Adipocyte (in vitro differentiated cells): ENCODE results near the gene NR5A2.

Experiments used
- DNase-seq: peaks from one replicate; pipeline ENCODE4 v3.0.0-alpha.2; 2015; ENCODE audit warnings: low read depth
- H3K27me3 ChIP-seq: replicated peaks from 2 replicates; pipeline ENCODE4 v1.7.0; 2013; ENCODE audit warnings: mild to moderate bottlenecking, low read length, moderate library complexity; ENCODE audit not compliant: control insufficient read depth, insufficient read depth
- H3K36me3 ChIP-seq: 2 replicates; pipeline ENCODE4 v1.7.0; 2013; ENCODE audit warnings: low read length, mild to moderate bottlenecking, moderate library complexity; ENCODE audit not compliant: control insufficient read depth, insufficient read depth, severe bottlenecking
- H3K4me1 ChIP-seq: 2 replicates; pipeline ENCODE4 v1.7.0; 2013; ENCODE audit warnings: mild to moderate bottlenecking, low read length, moderate library complexity; ENCODE audit not compliant: control insufficient read depth, insufficient read depth
- H3K4me3 ChIP-seq: 2 replicates; pipeline ENCODE4 v1.7.0; 2013; ENCODE audit warnings: mild to moderate bottlenecking, low read length, moderate library complexity
- H3K9ac ChIP-seq: 2 replicates; pipeline ENCODE4 v1.7.0; 2013; ENCODE audit warnings: mild to moderate bottlenecking, low read length, moderate library complexity
- H3K9me3 ChIP-seq: 2 replicates; pipeline ENCODE4 v1.7.0; 2013; ENCODE audit warnings: mild to moderate bottlenecking, low read length, moderate library complexity; ENCODE audit not compliant: control insufficient read depth

The NR5A2 gene

DNA sequence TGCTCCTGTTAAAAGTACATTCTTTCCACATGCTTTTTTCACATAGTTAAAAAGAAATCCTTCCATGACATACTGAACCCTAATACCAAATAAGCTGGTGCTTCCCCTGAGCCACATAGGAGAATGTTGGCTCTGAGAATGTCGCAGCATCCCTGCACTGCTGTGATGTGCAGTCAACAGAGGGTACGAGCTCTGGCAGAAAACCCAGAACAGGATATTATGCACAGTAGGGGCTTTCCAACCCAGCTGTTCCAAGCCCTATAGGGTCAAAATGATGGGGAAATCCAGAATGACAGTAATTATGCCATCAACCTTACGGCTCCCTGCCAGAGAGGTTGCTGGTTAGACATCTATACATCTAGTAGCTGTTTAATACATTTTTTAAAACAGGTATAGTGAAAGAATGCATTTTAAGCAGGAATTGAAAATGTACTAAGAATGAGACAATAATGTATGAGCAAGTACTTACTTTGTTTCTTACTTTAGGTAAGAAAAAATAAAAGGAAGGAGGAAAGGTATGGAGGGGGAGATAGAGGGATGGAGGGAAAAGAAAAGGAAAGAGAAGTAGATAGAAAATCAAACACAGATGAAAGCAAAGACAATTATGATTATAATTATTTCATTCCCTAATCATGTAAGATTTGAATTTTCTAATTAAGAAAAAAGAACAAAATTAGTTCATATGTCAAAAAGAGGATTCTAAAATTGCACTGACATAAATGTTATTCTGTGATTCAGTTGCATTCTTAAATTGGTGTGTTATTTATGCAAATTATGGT lies 126.0 kb downstream of the NR5A2 start:
- DNase-seq: no peak
- no peaks in the 10 kb centered on the region for H3K27me3 ChIP-seq

DNA sequence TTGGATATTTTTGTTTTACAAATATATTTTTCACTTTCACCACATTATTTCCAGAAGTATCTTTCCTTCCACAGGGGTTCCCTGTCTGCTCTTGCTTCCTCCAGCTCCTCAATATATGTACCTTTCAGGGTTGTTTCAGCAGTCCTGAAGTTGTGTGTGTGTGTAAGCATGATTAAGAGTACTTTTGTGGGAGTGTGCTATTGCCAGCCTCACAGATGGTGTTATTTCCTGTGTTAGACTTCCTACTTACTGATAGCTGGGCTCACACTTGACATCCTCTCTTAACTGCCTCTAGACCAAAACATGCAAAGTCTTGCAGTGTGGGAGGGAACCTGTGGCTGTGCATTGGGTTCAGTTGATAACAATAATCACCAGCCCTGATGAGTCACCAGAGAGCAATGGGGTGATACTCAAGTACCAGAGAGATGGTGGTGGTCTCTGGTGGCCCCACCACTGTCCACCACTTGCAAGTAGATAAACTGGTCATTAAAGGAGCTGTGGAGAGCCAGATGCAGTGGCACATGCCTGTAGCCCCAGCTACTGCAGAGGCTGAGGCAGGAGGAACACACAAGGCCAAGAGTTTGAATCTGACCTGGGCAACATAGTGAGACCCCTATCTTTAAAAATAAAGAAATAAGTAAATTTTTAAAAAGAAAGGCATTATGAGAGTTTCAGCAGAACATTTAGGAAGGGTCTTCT lies 126.7 kb downstream of the NR5A2 start:
- no peak for DNase-seq
- H3K4me3 ChIP-seq: no peak overlapping the region
- peaks cover 3% of the 10 kb centered on the region for H3K4me1 ChIP-seq
- H3K9ac ChIP-seq: no peak overlapping the region
- no peaks in the 10 kb centered on the region for H3K36me3 ChIP-seq
- no peaks in the 10 kb centered on the region for H3K9me3 ChIP-seq
- no peaks in the 10 kb centered on the region for H3K27me3 ChIP-seq

More for the DNA sequence above, 126.0 kb downstream of the NR5A2 start:
- H3K36me3 ChIP-seq: no peaks in the 10 kb centered on the region
- H3K4me3 ChIP-seq: no peak overlapping the region
- no peaks in the 10 kb centered on the region for H3K9me3 ChIP-seq
- no peak overlapping the region for H3K9ac ChIP-seq
- H3K4me1 ChIP-seq: peaks cover 3% of the 10 kb centered on the region

DNA sequence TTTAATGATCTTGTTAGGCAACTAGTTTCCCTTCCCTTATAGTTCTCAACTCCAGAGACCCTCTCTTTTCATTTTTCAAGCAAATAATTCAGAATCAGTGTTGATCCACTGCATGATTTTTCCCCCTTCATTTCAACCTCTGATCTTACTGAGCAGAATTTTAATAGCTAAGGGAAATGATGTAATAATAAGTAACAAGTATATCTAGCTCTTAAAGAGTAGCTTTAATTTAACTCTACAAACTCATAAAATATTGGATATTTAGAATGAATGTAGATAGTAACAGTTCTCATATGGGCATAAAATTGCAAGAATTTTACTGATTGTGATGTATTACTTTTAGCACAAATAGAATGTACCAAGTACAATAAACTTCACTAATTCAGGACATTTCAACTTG lies 130.2 kb downstream of the NR5A2 start:
- no peak for DNase-seq
- Histone ChIP-seq H3K4me3 (no peak overlapping the region), H3K27me3 (no peaks in the 10 kb centered on the region), H3K9ac (no peak overlapping the region), H3K36me3 (no peaks in the 10 kb centered on the region), H3K9me3 (no peaks in the 10 kb centered on the region), H3K4me1 (no peaks in the 10 kb centered on the region)

GRCh38 chr1:200161801-200162200 lies 134.3 kb downstream of the NR5A2 start:
- H3K9ac ChIP-seq: no peak overlapping the region
- no peaks in the 10 kb centered on the region for H3K9me3 ChIP-seq
- H3K4me3 ChIP-seq: no peak overlapping the region
- H3K36me3 ChIP-seq: no peaks in the 10 kb centered on the region
- H3K4me1 ChIP-seq: no peaks in the 10 kb centered on the region
- H3K27me3 ChIP-seq: no peaks in the 10 kb centered on the region
- DNase-seq: no peak

GRCh38 chr1:200162258-200162657 lies 134.7 kb downstream of the NR5A2 start:
- no peak for DNase-seq
- no peaks in the 10 kb centered on the region for H3K27me3 ChIP-seq
- no peaks in the 10 kb centered on the region for H3K9me3 ChIP-seq
- no peaks in the 10 kb centered on the region for H3K36me3 ChIP-seq
- H3K9ac ChIP-seq: no peak overlapping the region
- H3K4me1 ChIP-seq: no peaks in the 10 kb centered on the region
- no peak overlapping the region for H3K4me3 ChIP-seq

GRCh38 chr1:200162877-200163276 lies 135.4 kb downstream of the NR5A2 start:
- Histone ChIP-seq H3K4me3 (no peak overlapping the region), H3K4me1 (no peaks in the 10 kb centered on the region), H3K9ac (no peak overlapping the region), H3K27me3 (no peaks in the 10 kb centered on the region), H3K36me3 (no peaks in the 10 kb centered on the region), H3K9me3 (no peaks in the 10 kb centered on the region)
- DNase-seq: no peak

DNA sequence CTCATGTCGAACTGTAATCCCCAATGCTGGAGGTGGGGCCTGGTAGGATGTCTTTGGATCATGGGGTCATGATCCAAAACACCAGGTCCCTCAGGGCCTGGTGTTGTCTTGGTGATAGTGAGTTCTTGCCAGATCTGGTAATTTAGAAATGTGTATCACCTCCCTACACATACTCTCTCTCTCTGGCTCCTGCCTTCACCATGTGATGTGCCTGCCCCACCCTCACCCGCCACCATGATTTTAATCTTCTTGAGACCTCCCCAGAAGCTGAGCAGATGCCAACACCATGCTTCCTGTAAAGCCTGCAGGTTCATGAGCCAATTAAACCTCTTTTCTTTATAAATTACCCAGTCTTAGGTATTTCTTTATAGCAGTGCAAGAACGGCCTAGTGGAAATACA lies 136.4 kb downstream of the NR5A2 start:
- Histone ChIP-seq H3K4me3 (no peak overlapping the region), H3K9me3 (no peaks in the 10 kb centered on the region), H3K27me3 (no peaks in the 10 kb centered on the region), H3K4me1 (no peaks in the 10 kb centered on the region), H3K9ac (no peak overlapping the region), H3K36me3 (no peaks in the 10 kb centered on the region)
- DNase-seq: no peak

DNA sequence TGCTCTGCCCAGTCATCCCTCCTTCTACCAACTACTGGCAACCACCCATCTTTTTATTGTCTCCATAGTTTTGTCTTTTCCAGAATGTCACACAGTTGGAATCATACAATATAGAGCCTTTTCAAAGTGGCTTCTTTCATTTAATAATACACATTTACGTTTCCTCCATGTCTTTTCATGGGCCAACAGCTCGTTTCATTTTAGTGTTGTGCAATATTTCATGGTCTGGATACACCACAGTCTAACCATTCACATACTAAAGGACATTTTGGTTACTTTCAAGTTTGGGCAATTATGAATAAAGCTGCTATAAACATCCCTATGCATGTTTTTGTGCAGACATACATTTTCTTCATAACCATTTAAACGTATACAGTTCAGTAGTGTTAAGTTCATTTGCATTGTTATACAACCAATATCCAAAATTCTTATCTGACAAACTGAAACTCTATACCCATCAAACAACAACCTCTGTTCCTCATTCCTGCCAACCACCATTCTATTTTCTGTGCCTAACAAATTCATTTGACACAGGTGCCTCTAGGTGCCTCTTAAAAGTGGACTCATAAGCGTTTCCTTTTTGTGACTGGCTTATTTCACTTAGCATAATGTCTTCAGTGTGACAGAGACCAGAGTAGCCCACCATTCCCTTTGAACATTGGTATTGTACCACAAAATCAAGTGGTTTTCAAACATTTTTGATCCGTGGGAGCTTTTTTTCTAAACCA lies 138.1 kb downstream of the NR5A2 start:
- Histone ChIP-seq H3K4me3 (no peak overlapping the region), H3K36me3 (no peaks in the 10 kb centered on the region), H3K4me1 (no peaks in the 10 kb centered on the region), H3K9me3 (no peaks in the 10 kb centered on the region), H3K27me3 (no peaks in the 10 kb centered on the region), H3K9ac (no peak overlapping the region)
- DNase-seq: no peak

DNA sequence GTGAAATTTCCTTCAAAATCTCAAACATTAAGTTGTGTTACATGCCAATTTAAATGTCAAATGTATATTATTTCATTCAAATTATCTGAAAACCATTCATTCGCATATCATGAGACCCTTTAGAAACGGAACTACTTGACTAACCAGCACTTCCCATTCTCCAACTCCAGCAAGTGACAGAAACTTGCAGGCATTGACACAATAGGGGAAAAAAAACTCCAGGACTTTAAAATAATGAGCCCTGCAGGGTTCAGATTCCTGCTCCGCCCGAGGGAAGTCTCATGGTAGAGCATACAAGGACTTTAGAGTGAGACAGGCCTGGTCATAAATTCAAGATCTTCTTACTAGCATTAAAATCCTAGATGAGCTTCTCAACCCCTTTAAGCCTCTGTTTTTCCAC lies 138.9 kb downstream of the NR5A2 start:
- no peak for DNase-seq
- no peaks in the 10 kb centered on the region for H3K9me3 ChIP-seq
- no peaks in the 10 kb centered on the region for H3K36me3 ChIP-seq
- no peaks in the 10 kb centered on the region for H3K4me1 ChIP-seq
- H3K27me3 ChIP-seq: no peaks in the 10 kb centered on the region
- H3K4me3 ChIP-seq: no peak overlapping the region
- no peak overlapping the region for H3K9ac ChIP-seq

- no peaks in the 10 kb centered on the region for H3K36me3 ChIP-seq
- H3K27me3 ChIP-seq: no peaks in the 10 kb centered on the region
- no peak overlapping the region for H3K4me3 ChIP-seq
- peaks cover 5% of the 10 kb centered on the region for H3K4me1 ChIP-seq
- no peak overlapping the region for H3K9ac ChIP-seq
- H3K9me3 ChIP-seq: no peaks in the 10 kb centered on the region
- no peak for DNase-seq
Observed at GRCh38 chr1:200168926-200169325, 141.4 kb downstream of the NR5A2 start.

- no peaks in the 10 kb centered on the region for H3K27me3 ChIP-seq
- H3K9ac ChIP-seq: no peak overlapping the region
- H3K9me3 ChIP-seq: no peaks in the 10 kb centered on the region
- H3K4me1 ChIP-seq: peaks cover 5% of the 10 kb centered on the region
- no peak overlapping the region for H3K4me3 ChIP-seq
- peak; percentile 47 for DNase-seq
- no peaks in the 10 kb centered on the region for H3K36me3 ChIP-seq
Observed at GRCh38 chr1:200172311-200172710, 144.8 kb downstream of the NR5A2 start.
